Keratinocyte (primary cell): Measurements from ENCODE around the gene PPP6R1. TPM values are rescaled to one million over a fixed set of nuclear protein-coding genes. Genes with fewer than 3 reads are reported as not detected.

ENCODE experiments used
- DNase-seq: peaks from one replicate; pipeline ENCODE4 v3.0.0-alpha.2; 2011; ENCODE audit warnings: low read depth, missing footprints, low spot score
- FAIRE-seq: peaks from 2 replicates; lab custom pipeline; 2011; peaks lifted over from hg19 to GRCh38; lab: Jason Lieb, UNC
- H2AFZ ChIP-seq: 2 replicates; pipeline ENCODE4 v1.6.0; 2012; ENCODE audit warnings: low read length, control low read depth, inconsistent platforms; ENCODE audit not compliant: control insufficient read depth
- H3K27ac ChIP-seq: 2 replicates; pipeline ENCODE4 v1.5.1; 2011; ENCODE audit warnings: low read length; ENCODE audit not compliant: control insufficient read depth, insufficient read depth
- H3K27me3 ChIP-seq: 3 replicates; pipeline ENCODE4 v1.6.0; 2011; ENCODE audit warnings: low read length; ENCODE audit not compliant: control insufficient read depth, insufficient read depth; ENCODE audit errors: extremely low read depth
- H3K36me3 ChIP-seq, 2 experiments: 2 replicates in 1 of 2; 3 replicates in 1 of 2; pipeline ENCODE4 v1.5.1; 2011; ENCODE audit warnings: low read length in 2 of 2, mild to moderate bottlenecking in 1 of 2; ENCODE audit not compliant: control insufficient read depth in 2 of 2, insufficient read depth in 2 of 2; ENCODE audit errors: extremely low read depth in 1 of 2
- H3K4me1 ChIP-seq: 3 replicates; pipeline ENCODE4 v1.5.1; 2011; ENCODE audit warnings: low read length; ENCODE audit not compliant: control insufficient read depth, insufficient read depth; ENCODE audit errors: extremely low read depth
- H3K4me2 ChIP-seq: 3 replicates; pipeline ENCODE4 v1.6.0; 2011; ENCODE audit warnings: low read depth, low read length; ENCODE audit not compliant: control insufficient read depth, insufficient read depth; ENCODE audit errors: extremely low read depth
- H3K4me3 ChIP-seq, 3 experiments: fragments of 200-600 bp in 1 of 3; sonication (generic) in 1 of 3; 2 replicates in 2 of 3; 3 replicates in 1 of 3; pipeline ENCODE4 v1.5.1; 2011 to 2016; ENCODE audit warnings: low read length in 3 of 3, mild to moderate bottlenecking in 3 of 3, control low read depth in 2 of 3, inconsistent platforms in 1 of 3, low read depth in 1 of 3, mixed read lengths in 1 of 3, mixed run types in 1 of 3, moderate library complexity in 1 of 3; ENCODE audit not compliant: control insufficient read depth in 2 of 3, insufficient read depth in 2 of 3; ENCODE audit errors: extremely low read depth in 1 of 3
- H3K79me2 ChIP-seq: 2 replicates; pipeline ENCODE4 v1.6.0; 2012; ENCODE audit warnings: low read length; ENCODE audit not compliant: control insufficient read depth, insufficient read depth
- H3K9ac ChIP-seq: 3 replicates; pipeline ENCODE4 v1.6.0; 2011; ENCODE audit warnings: low read length; ENCODE audit not compliant: control insufficient read depth, insufficient read depth; ENCODE audit errors: extremely low read depth
- H3K9me1 ChIP-seq: 3 replicates; pipeline ENCODE4 v1.6.0; 2011; ENCODE audit warnings: low read length; ENCODE audit not compliant: control insufficient read depth, insufficient read depth; ENCODE audit errors: extremely low read depth
- H3K9me3 ChIP-seq: 2 replicates; pipeline ENCODE4 v1.5.1; 2012; ENCODE audit warnings: low read depth, low read length; ENCODE audit not compliant: control insufficient read depth
- H4K20me1 ChIP-seq: 3 replicates; pipeline ENCODE4 v1.6.0; 2011; ENCODE audit warnings: low read length; ENCODE audit not compliant: control insufficient read depth, insufficient read depth; ENCODE audit errors: extremely low read depth
- EZH2 ChIP-seq: IDR thresholded peaks from one replicate; pipeline ENCODE4 v1.6.1; 2012; ENCODE audit warnings: inconsistent platforms, mild to moderate bottlenecking, low read length, moderate library complexity
- dilution Hi-C: fragments of 300-500 bp; cut with MboI; formaldehyde crosslinking; loops from one replicate; pipeline ENCODE4 v1.7.0; 2020; ENCODE audit warnings: low sequenced_read_pairs; ENCODE audit not compliant: extremely low pct_ligation_motif_present
- polyA plus RNA-seq, 5 experiments: library from polyadenylated mRNA; depleted of rRNA in 3 of 5; stranded (reverse) in 3 of 5; stranded (forward) in 1 of 5; unstranded in 1 of 5; fragments of >200 nt; gene quantifications; 1 replicate in 1 of 5; 2 replicates in 3 of 5; 3 replicates in 1 of 5; pipeline versions ENCODE4 v1.2.1 to v1.2.3, GENCODE V29; 2011 to 2012; ENCODE audit warnings: missing spikeins in 2 of 5, low read depth in 1 of 5, low replicate concordance in 1 of 5
- TF ChIP-seq, protein P1 (sequence below), 3 experiments: IDR thresholded peaks in 1 of 3; conservative IDR thresholded peaks in 1 of 3; optimal IDR thresholded peaks in 1 of 3; 2 replicates in 2 of 3; 3 replicates in 1 of 3; pipeline versions ENCODE3 to v1.5.1; 2011; ENCODE audit warnings: low read length in 3 of 3, mild to moderate bottlenecking in 3 of 3, moderate library complexity in 2 of 3, control low read depth in 1 of 3, inconsistent platforms in 1 of 3; ENCODE audit not compliant: insufficient read depth in 2 of 3; ENCODE audit errors: extremely low read depth in 1 of 3

Gene PPP6R1
- polyA plus RNA-seq, 1 donor (not counting 4 experiments of a cell fraction or from before 2014, with no cell fraction given) = 26.7 TPM

DNA sequence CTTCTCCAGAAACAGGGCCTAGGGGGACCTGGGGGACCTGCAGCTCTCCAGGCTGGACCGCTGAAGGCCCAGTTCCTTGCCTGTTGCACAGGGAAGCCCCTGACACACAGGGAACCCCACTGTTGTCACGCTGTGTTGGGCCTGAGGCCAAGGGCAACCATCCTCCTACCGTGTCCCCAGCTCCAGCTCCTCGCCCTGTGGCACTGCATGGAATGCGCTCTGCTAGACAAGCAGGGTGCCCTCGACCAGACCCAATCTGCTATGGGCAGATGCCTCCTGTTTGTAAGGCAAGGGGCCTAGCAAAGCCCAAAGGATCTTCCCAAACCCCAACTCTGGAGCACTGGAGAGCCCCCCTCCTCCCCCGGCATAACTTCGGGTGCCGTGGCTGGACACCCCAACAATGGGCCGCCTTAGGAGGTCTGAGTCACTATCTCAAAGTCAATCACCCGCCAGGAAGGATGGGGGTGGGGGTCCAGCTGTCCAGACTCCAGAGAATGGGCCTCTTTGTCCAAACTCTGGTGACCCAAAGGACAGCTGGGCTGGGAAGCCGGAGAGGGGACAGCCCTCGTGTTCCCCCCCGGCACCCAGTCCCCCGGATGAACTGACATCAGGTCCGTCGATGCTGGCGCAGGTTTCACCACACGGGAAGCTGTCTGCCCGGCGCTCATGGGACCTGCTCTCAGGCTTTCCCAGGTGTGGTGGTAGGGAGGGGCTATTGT, 28.7 kb upstream of the PPP6R1 start:
- Histone ChIP-seq H3K9me1 (no peaks in the 10 kb centered on the region), H3K27ac (no peak overlapping the region), H3K9me3 (no peaks in the 10 kb centered on the region), H3K79me2 (no peaks in the 10 kb centered on the region), H4K20me1 (no peaks in the 10 kb centered on the region), H3K9ac (no peak overlapping the region), H3K4me2 (no peak overlapping the region), H3K36me3 (no peaks in the 10 kb centered on the region), H2AFZ (no peak overlapping the region), H3K27me3 (no peaks in the 10 kb centered on the region), H3K4me3 (no peak overlapping the region), H3K4me1 (no peaks in the 10 kb centered on the region)
- no peak for DNase-seq
- FAIRE-seq = no peak
- dilution Hi-C loops = no loop called here
- TF ChIP-seq, protein P1, sequence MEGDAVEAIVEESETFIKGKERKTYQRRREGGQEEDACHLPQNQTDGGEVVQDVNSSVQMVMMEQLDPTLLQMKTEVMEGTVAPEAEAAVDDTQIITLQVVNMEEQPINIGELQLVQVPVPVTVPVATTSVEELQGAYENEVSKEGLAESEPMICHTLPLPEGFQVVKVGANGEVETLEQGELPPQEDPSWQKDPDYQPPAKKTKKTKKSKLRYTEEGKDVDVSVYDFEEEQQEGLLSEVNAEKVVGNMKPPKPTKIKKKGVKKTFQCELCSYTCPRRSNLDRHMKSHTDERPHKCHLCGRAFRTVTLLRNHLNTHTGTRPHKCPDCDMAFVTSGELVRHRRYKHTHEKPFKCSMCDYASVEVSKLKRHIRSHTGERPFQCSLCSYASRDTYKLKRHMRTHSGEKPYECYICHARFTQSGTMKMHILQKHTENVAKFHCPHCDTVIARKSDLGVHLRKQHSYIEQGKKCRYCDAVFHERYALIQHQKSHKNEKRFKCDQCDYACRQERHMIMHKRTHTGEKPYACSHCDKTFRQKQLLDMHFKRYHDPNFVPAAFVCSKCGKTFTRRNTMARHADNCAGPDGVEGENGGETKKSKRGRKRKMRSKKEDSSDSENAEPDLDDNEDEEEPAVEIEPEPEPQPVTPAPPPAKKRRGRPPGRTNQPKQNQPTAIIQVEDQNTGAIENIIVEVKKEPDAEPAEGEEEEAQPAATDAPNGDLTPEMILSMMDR (optimal IDR thresholded peaks at IDR 0.05 in 1 of 3, IDR thresholded peaks at IDR 0.05 in 1 of 3, conservative IDR thresholded peaks at IDR 0.05 in 1 of 3; ENCODE audit: extremely low read depth in 1 of 3, insufficient read depth in 2 of 3, low read length in 3 of 3) = no peak
- no peak for TF ChIP-seq EZH2

DNA sequence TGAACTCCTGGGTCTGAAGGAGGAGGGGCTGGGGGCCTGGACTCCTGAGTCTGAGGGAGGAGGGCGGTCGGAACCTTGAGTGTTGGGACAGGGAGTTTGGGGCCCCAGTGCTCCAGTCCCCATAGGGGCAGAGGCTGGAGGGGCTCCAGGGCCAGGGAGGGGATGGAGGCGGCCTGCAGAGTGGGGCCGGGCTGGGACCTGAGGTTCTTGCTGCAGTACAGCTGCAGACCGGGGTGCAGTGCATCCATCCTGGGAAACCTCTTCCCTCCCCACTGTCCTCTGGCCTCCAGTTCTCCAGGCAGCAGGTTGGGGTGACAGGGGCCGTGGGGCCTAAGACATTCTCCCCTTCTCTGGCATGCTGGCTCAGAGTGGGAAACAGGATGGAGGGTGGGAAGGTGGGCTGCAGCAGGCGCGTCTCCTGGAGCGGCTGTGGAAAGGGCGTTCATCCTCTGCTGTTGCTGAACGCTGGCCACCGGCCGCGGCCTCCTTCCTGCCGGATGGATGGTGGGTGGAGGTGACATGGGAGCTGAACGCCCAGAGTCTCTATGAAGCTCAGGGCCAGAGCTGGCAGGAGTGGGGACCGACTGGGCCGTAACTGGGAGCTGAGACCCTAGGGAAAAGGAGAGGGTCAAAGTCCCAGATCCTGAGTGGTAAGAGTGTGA, 26.5 kb upstream of the PPP6R1 start:
- TF ChIP-seq EZH2 = no peak
- TF ChIP-seq, protein P1 (optimal IDR thresholded peaks at IDR 0.05 in 1 of 3, IDR thresholded peaks at IDR 0.05 in 1 of 3, conservative IDR thresholded peaks at IDR 0.05 in 1 of 3; ENCODE audit: extremely low read depth in 1 of 3, insufficient read depth in 2 of 3, low read length in 3 of 3) = no peak
- no peak overlapping the region for H2AFZ ChIP-seq
- FAIRE-seq = no peak
- no peaks in the 10 kb centered on the region for H3K79me2 ChIP-seq
- no peak overlapping the region for H3K4me2 ChIP-seq
- H3K4me3 ChIP-seq = no peak overlapping the region
- no peak overlapping the region for H3K27ac ChIP-seq
- H3K9me3 ChIP-seq = no peaks in the 10 kb centered on the region
- H4K20me1 ChIP-seq = no peaks in the 10 kb centered on the region
- DNase-seq = no peak
- H3K9me1 ChIP-seq = no peaks in the 10 kb centered on the region
- no peak overlapping the region for H3K9ac ChIP-seq
- H3K27me3 ChIP-seq = no peaks in the 10 kb centered on the region
- dilution Hi-C loops = no loop called here
- H3K4me1 ChIP-seq = peaks cover 9% of the 10 kb centered on the region
- H3K36me3 ChIP-seq = no peaks in the 10 kb centered on the region
